Transverse colon (tissue), 4 donors: ENCODE measurements around the gene CACNA1C.

Experiments used
- EP300 ChIP-seq: sonication (generic); formaldehyde crosslinking; IDR thresholded peaks from one replicate; pipeline ENCODE4 v1.6.1; 2017; ENCODE audit warnings: antibody characterized with exemption, low read depth
- POLR2A ChIP-seq: fragments of 450-650 bp; IDR thresholded peaks from one replicate; pipeline ENCODE4 v1.6.1; 2016; ENCODE audit warnings: antibody characterized with exemption, mild to moderate bottlenecking, moderate library complexity
- POLR2AphosphoS5 ChIP-seq, 3 donors: sonication (generic); formaldehyde crosslinking; IDR thresholded peaks; one replicate each; pipeline ENCODE4 v1.6.1; 2016; ENCODE audit warnings: antibody characterized with exemption in 3 of 3
- TF ChIP-seq, protein P1 (sequence below), 5 experiments: fragments of 200-600 bp in 3 of 5; fragments of 450-650 bp in 2 of 5; sonication (generic) in 3 of 5; IDR thresholded peaks; 1 replicate in 2 of 5; 2 replicates in 3 of 5; pipeline ENCODE4 v1.5.1; 2016 to 2017; ENCODE audit warnings: antibody characterized with exemption in 5 of 5, inconsistent platforms in 3 of 5, mild to moderate bottlenecking in 2 of 5, moderate library complexity in 1 of 5

DNA sequence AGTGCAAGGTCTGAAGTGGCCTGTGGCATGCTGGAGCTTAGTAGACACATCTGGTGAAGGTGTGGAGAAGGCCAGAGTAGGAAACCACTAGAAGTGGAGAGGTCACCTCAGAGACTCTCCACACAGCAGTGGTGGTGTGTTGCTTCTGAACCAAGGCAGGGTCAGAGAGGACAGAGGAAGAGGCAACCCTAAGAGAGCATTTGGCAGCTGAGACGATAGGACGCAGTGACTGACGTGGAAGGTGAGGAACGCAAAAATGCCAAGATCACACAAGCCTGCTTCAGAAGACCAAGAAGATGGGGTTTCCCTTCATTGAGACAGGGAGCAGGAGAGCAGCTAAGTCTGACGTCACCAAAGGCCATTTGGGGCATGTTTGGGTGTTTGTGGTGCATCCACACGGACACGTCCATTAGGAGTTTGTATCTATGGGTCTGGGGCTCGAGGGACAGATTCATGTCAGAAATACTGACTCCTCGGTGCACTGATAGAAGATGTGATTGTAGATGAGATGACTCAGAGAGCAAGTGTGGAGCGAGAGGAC, 338.1 kb downstream of the CACNA1C start:
- TF ChIP-seq POLR2A (no peak), POLR2AphosphoS5 (IDR thresholded peaks at IDR 0.05) (no peak), EP300 (no peak)
- TF ChIP-seq, protein P1, sequence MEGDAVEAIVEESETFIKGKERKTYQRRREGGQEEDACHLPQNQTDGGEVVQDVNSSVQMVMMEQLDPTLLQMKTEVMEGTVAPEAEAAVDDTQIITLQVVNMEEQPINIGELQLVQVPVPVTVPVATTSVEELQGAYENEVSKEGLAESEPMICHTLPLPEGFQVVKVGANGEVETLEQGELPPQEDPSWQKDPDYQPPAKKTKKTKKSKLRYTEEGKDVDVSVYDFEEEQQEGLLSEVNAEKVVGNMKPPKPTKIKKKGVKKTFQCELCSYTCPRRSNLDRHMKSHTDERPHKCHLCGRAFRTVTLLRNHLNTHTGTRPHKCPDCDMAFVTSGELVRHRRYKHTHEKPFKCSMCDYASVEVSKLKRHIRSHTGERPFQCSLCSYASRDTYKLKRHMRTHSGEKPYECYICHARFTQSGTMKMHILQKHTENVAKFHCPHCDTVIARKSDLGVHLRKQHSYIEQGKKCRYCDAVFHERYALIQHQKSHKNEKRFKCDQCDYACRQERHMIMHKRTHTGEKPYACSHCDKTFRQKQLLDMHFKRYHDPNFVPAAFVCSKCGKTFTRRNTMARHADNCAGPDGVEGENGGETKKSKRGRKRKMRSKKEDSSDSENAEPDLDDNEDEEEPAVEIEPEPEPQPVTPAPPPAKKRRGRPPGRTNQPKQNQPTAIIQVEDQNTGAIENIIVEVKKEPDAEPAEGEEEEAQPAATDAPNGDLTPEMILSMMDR (IDR thresholded peaks at IDR 0.05) = no peak
